GM18907 (cell line): ENCODE results near the gene FAM50B.

Experiments
- ATAC-seq: cut with Tn5 transposase; IDR thresholded peaks from one replicate; pipeline ENCODE4 v1.9.1; 2021; ENCODE audit warnings: mild to moderate bottlenecking, moderate library complexity; ENCODE audit not compliant: unreplicated experiment

The FAM50B gene

DNA sequence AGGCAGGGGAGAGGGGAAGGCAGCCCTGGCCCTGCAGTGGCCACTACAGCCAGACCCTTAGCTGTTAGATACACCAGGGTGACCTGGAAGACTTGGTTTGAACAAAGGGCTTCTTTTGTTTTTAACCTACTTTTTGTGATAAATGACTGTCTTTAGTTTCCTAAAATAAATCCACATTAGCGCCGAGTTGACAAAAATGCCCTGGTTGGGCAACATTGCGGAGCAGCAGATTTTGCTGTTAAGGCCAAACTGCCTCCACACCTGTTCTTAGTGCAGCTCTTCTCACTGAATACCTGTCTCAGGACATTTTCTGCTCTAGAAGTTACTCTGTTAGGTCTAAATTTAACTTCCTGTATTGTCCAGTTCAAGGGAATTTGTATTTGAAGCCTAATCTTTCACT is 42.7 kb downstream of the FAM50B start:
- no peak for ATAC-seq

DNA sequence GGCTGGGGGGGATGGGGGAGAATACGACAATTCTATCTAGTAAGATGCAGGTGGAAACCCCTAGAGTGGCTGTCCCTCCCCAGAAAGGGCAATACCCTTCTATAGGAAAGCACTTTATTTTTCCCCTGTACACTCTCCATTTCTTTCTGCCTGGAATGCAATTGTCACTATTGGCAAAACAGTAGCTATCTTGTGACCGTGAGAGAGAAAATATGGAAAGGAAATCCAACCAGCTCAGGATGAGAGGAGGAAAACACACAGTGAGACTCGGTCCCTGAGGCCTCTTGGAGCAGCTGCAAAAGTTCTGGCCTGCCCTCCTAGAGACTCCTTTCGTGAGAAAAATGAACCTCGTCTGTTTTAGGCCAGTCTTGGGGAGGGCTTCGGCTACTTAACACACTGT is 43.4 kb downstream of the FAM50B start:
- no peak for ATAC-seq

DNA sequence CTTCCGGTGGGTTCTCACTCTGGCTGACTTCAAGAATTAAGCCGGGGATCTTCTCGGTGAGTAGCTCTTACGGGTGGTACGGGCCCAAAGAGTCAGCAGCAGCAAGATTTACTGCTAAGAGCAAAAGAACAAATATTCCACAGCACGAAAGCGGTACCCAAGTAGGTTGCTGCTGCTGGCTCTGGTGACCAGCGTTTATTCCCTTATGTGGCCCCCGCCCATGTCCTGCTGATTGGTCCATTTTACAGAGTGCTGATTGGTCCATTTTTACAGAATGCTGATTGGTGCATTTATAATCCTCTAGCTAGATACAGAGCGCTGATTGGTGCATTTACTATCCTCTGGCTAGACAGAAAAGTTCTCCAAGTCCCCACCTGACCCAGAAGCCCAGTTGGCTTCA is 44.3 kb downstream of the FAM50B start:
- no peak for ATAC-seq

DNA sequence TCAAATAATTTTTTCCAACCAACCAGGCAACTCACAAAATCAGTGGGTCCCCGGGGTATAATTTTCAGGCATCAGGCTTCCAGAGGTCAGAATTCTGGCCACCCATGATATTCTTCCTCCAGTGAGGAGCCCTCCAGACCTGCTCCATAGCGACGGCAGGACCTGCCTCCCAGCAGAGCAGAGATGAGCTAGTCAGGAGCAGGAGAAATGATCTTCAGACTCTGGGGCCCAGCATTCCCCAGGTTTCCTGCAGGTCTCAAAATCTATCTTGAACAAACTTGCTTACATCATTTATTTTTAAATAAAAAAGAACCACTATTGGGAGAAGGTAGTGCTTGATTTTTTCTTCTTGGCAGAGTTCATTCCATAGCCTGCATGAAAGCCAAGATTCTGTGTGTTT is 44.7 kb downstream of the FAM50B start:
- ATAC-seq = no peak

DNA sequence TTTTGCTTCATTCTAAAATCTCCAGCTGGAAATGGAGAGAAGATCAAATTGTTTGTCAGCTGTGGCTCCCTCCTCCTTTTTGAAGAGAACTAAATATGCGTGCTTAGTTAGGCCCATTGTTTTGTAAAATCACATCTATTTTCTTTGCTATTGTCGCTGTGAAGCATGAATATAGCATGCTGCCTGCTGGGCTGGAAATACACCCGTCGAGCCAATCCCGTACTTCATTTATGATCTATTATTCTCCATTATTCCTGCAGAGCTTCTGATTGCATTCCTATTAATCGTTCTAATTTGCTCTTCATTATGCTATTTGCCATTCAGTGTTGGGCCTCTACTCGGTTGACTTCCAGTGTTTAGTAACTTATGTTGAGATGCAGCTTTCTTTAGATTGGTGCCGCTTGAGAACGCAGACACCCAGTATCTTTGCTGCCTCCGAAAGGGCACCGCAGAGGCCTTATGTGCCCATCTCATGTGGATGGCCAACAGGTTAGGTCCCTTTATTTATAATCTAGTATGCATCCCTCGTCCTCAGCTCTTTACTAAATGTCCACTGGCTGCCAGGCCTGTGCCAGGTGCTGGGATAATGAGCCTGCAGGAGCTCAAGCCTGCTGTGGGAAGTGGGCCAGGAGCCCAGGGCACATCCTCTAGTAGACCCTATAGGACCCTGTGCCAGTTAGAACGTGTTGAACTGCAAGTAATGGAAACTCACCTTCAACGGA is 45.6 kb downstream of the FAM50B start:
- no peak for ATAC-seq

DNA sequence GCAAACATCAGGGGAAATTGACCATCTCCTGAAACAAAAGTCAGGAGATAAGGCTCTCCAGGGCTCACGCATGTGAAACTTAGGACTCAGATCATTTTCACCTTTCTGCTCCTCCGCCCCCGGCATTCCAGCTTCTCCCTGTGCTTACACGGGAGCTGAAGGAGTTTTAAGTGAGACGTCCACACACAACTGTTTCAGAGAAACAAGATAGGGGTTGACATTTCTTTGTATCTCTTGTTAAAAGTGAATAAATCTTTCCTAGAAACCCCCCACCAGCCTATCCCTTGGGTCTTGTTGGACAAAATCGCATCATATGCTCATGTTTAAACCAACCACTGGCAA is 46.1 kb downstream of the FAM50B start:
- no peak for ATAC-seq

DNA sequence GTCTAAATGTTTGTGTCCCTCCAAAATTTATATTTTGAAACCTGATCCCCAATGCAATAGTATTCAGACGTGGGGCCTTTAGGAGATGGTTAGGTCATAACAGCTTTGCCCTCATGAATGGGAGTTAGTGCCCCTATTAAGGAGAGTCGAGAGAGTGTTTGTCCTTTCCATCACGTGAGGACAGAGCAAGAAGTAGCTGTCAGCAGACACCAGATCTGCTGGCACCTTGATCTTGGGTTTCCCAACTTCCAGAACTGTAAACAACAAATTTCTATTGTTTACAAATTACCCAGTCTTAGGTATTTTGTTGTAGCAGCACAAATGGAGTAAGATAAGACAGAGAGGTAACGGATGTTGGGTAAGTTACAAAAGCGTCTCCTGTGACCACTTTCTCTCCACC is 46.6 kb downstream of the FAM50B start:
- ATAC-seq = no peak

DNA sequence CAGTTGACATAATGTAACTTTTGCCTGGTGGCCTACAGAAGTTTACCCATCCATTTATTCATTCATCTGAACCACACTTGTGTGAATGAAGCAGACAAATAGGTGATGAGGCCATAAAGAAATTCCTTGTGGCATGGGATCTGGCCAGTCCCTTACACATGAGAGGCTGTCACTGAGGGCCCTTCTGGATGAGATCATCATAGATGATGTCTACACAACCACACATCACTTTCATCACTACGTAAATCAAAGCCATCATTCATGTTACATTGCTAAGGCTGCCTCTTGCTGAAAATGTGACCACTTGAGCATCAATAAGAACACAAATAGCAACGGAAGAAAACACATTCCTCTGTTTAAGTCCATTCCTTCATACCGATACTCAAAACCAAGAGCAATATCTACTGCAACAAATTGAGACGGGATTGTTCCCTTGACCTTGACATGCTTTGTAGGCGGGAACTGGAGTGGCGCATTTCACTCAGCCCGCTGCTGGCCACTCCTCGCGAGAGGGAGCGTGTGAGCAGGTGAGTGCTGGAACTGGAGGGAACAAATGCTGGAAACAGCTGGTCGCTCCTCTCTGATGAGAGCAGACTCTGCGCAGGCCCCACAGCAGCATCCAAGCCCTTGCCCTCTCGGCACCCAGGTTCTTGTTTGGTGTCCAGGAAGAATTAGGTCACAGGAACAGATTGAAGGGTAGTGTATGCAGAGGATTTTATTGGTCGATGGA is 49.3 kb downstream of the FAM50B start:
- ATAC-seq = no peak

DNA sequence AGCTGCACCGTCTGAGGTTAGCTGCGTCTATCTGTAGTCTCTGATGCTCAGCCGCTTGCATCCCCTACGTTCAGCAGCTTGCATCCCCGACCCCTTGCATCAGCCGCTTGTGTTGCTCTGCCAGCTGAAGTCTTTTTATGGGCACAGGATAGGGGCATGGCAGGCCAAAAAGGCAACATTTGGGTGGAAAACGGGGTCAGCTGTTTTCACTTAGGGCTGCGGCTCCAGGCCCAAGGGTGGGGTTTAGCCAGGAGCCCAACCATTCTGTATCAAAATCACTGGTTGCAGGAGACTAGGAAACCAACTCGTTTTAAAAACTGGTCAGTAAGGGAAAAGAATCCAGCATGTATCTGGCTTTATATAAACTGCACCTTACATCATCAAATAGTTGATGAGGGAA is 49.9 kb downstream of the FAM50B start:
- no peak for ATAC-seq

DNA sequence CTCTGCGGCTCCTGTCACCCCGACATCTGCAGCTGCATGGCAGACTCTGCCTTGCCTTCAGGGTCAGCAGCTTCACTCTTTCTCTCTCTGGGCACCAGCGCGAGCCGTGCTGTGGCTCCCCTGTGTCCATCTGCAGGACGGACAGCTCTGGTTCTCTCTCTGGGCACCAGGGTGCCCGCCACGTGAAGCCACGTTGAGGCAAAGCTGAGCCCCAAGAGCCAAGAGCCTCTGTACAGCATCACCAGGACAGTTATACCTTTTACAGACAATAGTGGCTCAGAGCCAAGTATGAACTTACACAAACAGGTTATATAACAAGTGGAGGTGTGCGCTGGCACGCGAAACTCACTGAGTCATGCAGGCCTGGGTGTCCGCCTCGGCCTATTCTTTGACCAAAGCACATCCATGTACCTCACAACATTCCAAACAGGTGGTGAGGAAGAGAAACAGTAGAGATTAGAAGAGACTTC is 50.8 kb downstream of the FAM50B start:
- no peak for ATAC-seq
